SK-MEL-5 (cell line): ENCODE data around the gene GIMAP8. TPM values are rescaled to one million over a fixed set of nuclear protein-coding genes. Genes with fewer than 3 reads are reported as not detected.

Experiments
- DNase-seq: peaks from one replicate; pipeline ENCODE4 v3.0.0-alpha.2; 2016; ENCODE audit warnings: low read depth, low spot score
- in situ Hi-C: cut with HindIII; loops from 2 replicates; pipeline ENCODE4 v1.10.0; 2016; ENCODE audit warnings: low sequenced_read_pairs, high pct_unique_total_duplicates, low pct_unique_long_range_greater_than_20kb
- total RNA-seq: library from RNA; depleted of rRNA; stranded (reverse); fragments of >200 nt; shearing (Covaris generic); gene quantifications from 2 replicates; pipeline ENCODE4 v1.2.3, GENCODE V29; 2014

GIMAP8 gene
- total RNA-seq, 1 experiment from 2014 or later = not detected

DNA sequence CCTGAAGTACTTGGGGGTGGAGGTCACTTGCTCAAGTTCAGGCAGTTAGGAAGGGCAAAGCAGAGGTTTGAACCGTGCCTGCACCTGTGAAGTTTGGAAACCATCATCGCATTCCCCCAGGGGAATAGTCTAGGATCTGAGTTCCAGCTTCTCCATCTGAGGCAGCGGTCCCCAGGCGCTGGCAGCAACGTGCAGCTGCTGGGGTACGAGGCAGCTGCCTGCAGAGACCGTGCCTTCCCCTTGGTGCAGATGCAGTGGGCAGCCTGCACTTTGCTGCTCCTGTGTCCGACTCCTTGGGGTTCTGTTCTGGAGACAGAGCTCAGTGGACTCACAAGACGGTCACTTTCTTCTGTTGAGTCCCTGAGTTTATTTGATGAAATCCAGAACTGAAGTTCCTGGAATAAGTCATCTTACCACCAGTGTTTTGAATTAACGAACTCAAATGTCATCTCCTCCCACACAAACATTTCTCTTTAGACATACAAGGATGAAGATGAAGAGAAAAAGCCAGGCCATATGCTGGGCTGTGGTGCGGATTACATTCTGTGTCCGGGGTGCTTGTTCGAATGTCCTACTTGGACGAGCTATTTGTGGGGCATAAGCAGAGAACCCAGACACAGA, 19.9 kb upstream of the GIMAP8 start:
- in situ Hi-C loops = no loop called here
- DNase-seq = no peak

DNA sequence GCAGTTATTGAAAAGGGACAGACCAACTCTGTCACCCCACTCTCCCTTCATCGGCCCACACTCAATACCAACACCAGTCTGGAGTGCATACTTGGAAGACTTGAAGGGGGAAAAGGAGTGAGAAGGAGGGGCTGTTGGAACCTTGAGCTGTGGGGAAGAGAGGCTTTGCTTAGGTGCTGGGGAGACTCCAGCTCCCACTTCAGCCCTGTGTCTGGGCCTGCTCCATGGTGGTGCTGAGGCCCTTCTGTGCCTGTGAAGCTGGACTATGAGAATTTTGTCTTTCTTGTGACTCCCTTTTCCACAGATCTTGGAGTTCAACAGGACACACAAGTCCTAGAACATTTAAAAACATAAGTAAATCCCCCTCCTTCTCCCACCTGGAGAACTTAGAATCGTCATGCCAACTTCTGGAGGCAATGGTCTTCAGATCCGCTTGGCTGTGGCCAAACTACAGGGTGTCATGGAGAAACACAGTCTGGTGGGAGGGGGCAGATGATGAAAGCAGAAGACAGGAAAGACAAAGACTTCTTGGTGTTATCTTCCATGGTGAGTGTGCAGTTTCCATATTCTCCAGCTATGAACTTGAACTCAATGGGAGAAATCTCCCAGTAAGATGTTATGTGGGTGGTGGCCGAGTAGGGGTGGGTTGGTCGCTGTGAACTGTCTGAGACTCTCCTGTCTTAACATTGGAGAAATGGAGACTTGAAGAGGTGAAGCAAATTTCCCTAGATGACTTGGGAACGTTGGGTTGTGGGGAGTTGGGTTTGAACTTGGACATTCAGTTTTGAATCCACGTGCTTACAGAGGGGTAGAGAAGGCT, 18.4 kb upstream of the GIMAP8 start:
- in situ Hi-C loops = no loop called here
- no peak for DNase-seq

DNA sequence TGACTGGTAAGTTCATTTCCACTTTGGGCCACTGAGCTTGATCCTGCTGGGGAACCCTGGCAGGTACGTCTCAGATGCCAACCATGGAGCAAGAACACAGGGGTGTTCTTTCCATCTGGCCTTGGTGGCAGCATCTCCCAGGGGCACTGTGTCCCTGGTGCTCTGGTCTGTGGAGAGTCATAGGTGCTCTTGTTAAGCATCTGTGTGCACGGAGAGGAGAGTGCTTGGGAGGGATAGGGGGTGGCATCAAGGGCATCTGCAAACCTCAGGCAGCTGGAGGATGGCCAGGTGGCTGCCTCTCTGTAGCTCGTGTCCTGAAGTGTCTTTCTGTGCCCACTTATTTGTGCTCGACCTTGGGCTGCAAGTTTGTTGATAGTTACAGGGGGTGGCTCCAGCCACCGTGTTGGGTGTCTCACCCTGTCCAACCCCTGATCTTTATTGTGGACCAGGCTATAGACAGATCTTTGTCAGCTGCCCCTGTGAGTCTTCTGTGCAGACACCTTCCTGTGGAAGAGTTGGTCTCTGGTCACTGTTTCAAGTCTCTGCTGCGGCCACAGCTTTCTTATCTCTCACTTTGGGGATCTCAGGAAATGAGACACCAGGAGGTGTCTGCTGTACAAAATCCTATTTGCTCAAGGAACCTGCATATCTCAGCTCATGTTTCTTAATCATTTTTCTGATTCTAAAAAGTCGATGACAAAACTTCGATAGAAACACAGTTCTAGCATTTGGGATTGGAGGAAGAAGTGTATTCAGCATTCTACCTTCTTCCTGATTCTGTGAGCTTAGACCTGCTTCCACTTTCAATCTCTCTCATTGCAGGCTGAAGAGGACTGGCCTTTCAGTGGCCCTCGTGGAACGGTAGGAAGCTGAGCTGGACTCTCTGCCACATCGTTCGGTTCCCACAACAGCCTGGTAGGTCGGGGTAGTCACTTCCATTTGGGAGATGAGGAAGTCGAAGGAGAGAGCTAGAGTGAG, 17.2 kb upstream of the GIMAP8 start:
- in situ Hi-C loops = no loop called here
- DNase-seq = no peak

DNA sequence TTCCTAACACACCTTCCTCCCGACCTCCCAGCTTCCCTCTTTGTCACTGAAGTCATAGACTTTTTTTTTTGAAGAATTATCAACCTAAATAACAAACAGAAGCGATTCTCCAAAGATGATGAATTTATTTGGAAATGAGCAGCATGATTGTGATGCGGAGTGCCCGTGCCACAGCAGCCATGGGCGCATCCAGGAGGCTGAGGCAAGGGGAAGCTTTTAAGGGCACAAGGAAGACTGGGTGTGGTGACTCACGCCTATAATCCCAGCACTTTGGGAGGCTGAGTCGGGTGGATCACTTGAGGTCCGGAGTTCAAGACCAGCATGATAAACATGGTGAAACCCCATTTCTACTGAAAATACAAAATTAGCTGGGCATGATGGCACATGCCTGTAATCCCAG, 16.2 kb upstream of the GIMAP8 start:
- in situ Hi-C loops = no loop called here
- DNase-seq = no peak

DNA sequence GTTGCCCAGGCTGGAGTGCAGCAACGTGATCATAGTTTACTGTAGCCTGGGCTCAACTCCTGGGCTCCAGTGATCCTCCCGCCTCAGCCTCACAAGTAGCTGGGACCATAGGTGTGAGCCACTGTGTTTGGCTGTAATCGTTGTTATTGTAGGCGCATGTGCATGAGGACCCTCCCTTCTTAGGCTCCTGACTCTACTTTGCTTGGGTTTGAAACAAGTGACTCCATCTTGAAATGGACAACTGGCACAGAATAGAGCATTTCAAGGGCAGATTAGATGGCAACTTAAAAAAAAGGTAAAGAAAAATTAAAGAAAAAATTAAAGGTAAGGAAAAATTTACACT, 15.4 kb upstream of the GIMAP8 start:
- no peak for DNase-seq
- in situ Hi-C loops = no loop called here

DNA sequence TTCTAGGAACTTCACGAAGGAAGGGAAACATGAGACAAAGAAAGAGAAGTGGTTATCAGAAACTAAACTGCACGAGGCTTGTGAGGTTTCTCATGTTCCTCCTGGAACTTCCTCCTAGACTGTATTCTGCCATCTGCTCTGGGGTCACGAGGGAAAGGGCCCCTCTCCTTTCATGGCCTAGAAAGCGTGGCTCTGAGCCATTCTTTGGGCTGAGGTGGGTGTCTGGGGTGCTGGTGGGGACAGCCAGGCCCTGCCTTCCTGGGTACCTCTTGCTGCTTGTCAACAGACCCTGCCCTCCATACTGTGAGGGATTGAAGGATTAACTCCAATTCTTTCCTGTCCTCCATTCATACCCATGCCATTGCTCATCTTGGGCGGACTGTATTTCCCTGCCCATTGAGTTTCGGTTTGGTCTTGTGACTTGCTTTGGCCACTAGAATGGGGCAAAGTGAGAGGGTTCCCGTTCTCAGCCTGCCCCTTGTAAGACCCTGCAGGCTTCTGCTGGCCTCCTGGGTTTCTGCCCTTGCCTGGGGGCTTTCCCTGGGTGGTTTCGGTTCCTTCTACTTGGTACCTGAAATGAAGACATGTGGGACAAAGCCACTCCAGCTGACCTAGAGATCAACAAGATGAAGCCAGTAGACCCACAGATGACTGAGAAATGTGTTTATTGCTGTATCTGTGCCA, 14.9 kb upstream of the GIMAP8 start:
- DNase-seq = no peak
- in situ Hi-C loops = no loop called here

DNA sequence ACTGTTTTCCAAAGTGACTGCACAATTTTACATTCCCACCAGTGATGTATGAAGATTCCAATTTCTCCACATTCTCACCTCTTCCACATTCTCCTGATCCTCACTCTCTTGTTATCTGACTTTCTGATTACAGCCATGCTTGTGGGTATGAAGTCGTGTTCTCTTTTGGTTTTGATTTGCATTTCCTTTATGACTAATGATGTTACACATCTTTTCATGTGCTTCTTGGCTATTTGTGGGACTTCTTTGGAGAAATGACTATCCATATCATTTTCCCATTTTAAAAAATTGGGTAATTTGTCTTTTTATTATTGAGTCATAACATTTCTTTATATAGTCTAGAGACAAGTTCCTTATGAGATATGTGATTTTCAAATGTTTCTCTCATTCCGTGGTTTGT, 10.5 kb upstream of the GIMAP8 start:
- in situ Hi-C loops = no loop called here
- no peak for DNase-seq

DNA sequence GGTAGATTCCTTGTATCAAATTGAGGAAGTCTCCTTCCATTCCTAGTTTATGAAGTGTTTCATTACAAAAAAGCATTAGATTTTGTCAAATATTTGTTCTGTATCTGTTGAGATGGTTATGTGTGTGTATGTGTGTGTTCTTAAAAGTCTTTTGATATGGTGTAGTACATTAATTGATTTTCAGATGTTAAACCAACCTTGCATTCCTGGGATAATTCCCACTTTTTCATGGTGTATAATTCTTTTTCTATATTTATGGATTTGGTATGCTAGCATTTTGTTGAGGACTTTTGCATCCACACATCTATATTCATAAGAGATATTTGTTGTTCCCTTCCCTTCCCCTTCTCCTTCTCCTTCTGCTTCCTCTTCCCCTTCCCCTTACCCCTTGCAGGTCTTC, 8.9 kb upstream of the GIMAP8 start:
- in situ Hi-C loops = no loop called here
- no peak for DNase-seq

DNA sequence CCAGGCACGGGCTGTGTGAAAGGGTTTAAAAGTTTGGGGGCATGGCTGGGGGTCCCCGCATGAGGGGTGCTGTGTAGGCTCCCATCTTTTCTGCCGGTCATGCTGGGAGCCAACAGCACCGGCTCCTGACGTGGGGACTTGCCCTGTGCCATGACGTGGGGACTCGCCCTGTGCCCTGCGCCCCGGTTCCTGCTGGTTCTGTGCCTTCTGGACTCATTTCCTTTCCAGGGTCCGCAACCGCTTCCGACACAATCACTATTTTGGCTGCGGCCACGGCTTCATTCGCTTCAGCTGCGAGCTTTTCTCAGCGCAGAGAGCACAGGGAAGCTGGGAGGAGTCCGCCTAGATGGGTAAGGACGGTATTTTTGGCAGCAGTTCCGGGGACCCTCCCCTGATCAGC, 7.6 kb upstream of the GIMAP8 start:
- DNase-seq = no peak
- in situ Hi-C loops = no loop called here

DNA sequence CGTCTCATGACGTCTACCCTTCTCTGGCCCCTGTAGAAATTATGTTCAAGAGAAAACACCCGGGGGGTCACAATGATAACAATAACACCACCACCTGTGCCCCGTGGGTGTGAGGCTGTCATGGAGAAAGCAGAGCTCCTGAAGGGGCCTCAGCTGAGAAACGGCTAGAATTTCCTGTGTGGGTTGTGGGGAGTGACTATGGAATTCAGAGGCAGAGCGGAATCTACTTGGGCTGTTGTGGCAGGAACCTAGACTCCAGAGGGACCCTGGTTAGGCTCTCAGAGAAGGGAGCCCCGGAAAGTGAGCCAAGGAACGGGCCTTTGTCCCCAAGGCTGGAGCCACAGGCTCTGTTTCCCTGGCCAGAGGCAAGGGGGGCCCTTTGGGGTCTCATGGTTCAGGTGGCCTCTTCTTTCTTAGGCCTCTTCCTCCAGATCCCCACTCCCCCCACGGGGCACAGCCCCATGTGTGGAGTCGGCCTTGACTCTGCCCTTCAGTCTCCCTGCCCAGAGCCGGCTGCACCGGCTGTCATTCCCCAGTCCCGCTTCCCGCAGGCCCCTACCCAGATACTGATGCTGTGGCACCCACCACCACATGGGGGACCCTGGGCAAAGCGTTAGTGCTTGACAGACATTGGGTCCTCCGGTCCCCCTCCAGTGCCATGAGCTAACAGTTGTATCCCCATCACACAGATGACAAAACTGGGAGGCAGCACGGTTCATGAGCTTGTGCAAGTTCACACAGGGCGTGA, 6.5 kb upstream of the GIMAP8 start:
- in situ Hi-C loops = no loop called here
- no peak for DNase-seq

DNA sequence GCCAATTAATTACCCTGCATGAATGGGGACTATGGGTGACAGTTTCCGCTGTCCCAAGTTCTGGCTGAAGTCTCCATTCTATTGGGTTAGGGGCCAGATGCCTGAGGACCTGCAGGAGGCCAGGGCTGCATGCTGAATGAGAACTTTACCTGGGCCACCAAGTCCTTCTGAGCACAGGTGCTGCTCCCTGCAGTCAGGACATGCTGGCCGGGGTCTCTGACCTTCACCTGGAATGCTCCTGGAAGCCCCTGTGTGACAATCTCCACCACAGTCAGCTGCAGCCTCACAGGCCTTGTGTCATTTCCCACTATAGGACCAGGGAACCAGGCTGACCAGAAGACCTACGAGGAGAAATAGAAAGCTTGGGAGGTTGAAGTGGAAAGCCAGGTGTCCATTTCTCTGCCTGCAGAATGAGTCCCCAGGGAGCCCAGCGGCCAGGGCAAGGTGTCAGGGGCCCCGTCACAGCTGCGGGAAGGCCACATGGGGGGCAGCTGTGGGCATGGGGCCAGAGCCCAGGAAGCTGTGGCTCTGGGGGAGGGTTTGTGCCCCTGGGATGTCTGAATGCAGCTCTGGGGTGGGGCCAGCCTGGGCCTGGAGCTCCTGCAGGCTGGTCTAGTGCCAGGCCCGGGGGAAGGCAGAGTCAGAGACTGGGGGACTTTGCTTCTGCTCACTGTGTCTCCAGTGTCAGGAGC, 5.6 kb upstream of the GIMAP8 start:
- in situ Hi-C loops = no loop called here

DNA sequence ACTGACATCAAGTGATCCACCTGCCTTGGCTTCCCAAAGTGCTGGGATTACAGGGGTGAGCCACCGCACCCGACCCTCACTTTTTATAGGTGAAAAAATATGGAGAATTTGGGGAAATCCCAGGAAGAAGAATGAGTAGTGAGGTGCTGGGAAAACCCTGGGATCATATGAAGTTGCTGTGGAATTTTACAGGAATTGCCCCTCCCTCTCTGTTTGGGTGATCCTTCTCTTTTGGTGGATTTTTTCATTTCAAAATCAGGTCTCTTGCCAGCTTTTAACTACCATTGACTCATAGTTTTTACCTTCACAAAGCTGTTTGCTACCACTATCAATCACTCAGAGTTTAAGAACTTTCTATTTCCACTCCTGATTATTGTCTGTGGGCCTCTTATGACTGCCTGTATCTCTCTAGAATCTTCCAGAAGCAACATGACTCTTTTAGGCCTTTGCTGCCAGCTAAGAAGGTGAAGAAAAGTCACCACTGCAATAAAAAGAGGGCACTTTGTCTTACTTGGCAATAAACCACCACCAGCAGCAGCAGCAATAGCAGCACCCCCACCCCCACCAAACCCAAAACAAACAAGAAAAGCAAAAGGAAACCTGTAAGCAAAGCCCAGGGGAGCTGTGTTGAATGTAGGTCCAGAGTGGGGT, 4.0 kb upstream of the GIMAP8 start:
- no peak for DNase-seq
- in situ Hi-C loops = no loop called here

More for the DNA sequence above, 5.6 kb upstream of the GIMAP8 start:
- no peak for DNase-seq

DNA sequence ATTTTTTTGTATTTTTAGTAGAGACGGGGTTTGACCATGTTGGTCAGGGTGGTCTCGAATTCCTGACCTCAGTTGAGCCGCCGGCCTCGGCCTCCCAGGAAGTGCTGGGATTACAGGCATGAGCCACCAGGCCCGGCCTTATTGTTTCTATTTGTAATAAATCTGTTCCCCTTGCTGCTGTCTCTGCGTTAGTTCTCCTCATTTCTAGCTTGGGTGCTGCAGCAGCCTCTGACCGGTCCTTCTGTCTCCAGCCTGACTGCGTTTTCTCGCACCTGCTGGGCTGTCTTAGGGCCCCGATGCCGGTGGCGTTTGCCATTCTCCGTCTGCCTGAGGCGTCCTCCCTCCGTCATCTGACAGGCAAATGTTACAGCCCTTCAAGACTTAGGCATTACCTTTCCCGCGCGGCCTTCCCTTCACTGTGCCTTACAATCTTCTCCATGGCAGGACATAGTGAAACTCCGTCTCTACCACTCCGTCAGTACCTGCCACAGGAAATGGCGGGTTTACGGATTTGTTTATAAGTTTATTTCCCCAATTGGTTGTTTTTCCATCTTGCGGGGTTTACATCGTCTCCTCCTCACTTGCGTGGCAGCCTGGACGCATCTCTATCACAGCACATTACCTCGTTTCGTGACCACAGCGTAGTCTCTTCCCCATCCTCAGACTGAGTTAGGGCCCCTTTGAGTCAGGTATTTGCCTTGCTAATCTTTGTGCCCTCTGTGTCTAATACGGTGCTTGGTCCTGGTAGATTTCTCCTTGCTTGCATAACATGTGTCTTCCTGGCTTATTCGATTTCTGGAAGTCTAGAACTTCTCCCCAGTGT, 2.3 kb upstream of the GIMAP8 start:
- no peak for DNase-seq
- in situ Hi-C loops = no loop called here

DNA sequence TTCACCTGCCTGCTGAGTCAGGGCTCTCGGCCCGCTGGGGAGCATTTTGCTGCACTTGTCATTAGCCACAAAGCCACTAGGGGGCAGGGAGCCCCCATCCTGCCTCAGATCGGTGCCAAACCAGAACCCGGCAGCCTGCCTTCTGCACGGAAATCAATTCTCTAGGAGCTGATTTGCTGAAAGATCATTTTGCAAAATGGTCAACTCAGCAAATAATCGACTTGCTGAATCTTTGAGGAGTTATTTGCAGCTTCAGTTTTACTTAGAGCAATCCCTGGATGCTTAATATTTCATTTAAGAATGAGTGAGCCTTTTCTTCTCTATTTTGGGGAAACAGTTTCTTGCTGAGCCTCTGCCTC, 1.7 kb upstream of the GIMAP8 start:
- DNase-seq = peak; percentile 81
- in situ Hi-C loops = no loop called here

DNA sequence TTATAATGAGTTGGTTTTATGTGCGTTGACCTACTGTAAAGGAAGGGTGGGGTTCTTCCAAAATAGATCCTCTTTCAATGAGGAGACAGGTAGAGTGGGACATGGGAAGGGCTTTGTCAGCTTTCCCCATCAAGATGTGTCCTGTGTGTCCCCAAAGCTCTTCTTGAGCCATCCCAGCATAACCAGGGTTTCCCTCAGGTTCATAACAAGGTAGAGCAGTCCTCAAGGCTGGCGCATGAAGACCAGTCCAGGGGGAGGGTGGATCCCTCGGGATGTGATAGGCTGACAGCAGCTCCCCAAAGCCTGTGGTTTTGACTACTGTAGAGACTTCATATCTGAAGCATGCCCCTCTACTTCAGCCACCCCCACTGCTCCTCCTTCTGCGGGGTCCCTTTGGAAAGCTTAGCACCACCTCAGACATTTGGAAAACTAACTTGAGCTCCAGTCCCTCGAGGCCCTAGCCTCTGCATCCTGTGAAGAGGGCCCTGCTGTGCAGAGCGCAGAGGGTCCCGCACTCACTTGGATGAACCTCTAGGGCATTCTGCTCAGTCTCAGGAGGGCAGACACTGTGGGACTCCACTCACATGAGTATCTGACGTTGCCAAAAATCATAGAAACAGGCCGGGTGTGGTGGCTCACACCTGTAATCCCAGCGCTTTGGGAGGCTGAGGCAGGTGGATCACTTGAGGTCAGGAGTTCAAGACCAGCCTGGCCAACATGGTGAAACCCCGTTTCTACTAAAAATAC, 1.1 kb upstream of the GIMAP8 start:
- in situ Hi-C loops = no loop called here
- no peak for DNase-seq
